COLO668 (cell line): ENCODE data around the gene SPEN.
"Not testable (repeated sequence)": the region's sequence is repeated elsewhere in the genome, so short reads cannot be mapped to it uniquely, and the experiment has no call there.

ENCODE experiments used
- DNase-seq: peaks from one replicate; lab custom pipeline; 2025; ENCODE audit not compliant: unreplicated experiment; lab: John Stamatoyannopoulos, UW

SPEN gene

DNA sequence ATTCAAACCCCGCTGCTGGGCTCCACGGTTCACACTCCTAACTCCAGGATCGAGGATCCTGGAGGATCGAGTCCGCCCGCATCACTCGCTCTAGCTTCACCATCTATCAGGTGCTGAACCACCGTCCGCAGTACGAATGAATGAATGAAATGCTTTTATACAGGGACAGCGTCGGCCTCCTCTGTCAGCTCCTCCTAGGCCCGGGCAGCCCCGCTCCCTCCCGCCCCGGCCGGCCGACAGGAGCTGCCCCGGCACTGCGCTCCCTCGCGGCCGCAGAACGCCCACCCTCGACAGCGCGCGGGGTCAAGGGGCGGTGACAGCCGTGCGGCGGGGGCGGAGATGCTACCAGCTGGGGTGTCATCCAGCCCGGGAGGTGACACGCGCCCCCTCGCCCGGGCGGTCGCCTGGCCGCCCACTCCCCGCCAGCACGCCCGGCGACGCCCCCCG, 127.9 kb downstream of the SPEN start:
- DNase-seq, result peak; percentile 73

DNA sequence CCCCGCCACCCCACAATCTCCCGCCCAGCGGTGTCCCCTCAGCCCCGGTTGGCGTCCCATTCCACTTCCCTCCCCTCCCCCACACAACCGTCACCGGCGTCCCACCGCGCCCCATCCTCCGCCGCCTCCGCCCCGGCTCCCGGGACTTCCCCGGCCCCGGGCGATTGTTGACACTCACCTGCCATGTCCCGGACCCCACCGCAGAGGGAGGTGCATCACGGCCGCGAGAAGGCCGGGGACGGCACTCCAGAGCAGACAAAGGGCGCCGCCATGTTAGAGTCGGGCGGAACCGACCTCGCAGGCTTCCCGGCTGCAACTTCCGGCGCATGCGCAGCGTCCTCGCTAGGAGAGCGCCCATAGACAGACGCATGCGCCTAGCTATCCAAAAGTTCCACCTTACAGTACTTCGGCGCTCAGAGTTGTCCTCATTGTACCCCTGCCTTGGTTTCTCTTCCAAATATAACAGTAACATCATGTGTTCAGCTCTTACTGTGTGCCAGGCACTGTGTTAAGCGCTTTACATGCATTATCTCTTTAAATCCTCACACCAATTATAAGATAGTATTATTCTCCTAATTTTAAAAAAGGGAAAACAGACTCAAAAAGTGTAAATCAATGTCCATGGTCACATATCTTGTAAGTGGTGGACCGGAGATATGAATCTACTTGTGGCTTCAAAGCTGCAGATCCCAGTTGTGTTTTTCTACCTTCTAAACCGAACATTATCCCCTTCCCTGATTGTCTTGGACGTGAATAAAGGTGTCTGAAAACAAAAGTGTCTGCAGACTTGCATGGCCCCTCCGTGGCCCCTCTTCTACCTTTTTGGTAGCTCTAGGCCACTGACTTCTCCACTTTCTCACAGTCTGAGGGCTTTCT, 128.5 kb downstream of the SPEN start, which contains the start of gene ZBTB17:
Gene ZBTB17 (minus strand): TSS at position 297 of the 876 bp plus-strand sequence. CDS start 27,606 bp downstream, outside the sequence.
- DNase-seq, result peak; percentile 99

DNA sequence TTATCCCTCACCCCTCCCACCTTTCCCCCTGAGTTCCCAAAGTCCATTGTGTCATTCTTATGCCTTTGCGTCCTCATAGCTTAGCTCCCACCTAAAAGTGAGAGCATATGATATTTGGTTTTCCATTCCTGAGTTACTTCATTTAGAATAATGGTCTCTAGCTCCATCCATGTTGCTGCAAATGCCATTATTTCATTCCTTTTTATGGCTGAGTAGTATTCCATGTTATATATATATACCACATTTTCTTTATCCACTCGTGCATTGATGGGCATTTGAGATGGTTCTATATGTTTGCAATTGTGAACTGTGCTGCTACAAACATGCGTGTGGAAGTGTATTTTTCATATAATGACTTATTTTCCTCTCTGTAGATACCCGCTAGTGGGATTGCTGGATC, 130.4 kb downstream of the SPEN start:
- not testable (repeated sequence) for DNase-seq

- no peak for DNase-seq
These were observed 134.2 kb downstream of the SPEN start for GRCh38 chr1:15981679-15982078.

GRCh38 chr1:15983275-15983674, 135.8 kb downstream of the SPEN start:
- DNase-seq, result no peak

- no peak for DNase-seq
These were observed 138.2 kb downstream of the SPEN start for GRCh38 chr1:15985611-15986297.

DNA sequence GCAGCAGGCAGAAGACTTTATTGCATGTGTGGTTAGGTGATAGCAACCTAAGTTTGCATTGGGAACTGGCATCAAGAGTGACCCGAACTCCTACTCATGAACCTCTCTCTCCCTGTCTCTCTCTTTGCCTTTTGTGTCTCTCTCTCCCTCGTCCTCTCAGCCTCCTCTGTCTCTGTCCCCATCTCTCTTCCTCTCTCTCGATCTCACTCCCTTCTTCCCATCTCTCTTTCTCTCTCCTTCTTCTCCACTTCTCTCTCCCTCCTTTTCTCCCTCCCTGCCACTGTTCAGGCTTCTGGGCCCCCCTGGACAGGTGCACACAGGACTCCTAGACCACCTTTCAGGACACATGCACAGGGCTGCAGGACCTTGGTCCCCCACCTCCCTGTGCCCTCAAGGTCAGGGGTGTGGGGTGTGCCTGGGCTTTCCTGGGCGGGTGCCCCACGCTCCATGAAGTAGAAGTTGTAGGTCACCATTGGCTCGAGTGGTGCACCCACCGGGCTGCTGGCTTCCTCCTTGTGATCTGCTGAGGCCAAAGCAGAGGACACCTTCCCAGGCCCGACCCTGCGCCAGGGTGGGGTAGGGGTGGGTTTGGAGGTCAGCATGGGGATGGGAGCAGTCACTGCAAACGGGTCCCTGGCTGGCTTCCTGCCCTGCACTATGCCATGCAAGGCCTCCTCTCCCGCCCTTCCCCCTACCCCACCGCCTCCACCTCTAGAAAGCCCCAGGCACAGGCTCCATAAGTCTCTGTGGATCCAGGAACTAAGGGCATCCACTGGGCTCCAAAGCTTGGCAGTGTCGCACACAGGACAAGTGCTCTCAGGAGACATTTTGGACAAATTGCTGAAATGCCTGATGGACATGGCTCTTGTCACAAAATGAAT, 141.6 kb downstream of the SPEN start:
- DNase-seq, result no peak

DNA sequence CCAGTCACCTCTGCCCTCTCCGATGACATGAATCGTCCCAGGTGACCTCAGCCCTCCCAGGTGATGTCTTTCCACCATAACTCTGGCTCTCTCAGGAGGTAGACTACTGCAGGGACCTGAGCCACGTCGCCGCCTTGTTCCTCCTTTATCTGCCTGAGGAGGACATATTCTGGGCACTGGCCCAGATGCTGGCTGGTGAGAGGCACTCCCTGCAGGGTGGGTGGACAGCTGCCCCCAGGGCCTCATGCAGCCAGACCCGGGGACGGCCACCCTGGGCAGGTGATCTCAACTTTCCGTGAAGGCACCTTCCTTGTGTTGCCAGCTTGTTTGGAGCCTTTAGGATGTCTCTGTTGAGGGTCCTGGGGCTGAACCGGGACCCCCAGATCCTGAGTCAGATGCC, 142.3 kb downstream of the SPEN start:
- DNase-seq, result no peak
